ENCODE measurements around the gene LPP. TPM values are rescaled to one million over a fixed set of nuclear protein-coding genes. Genes with fewer than 3 reads are reported as not detected.

The LPP gene
- total RNA-seq, 4 donors from 2014 or later: 207 to 592 (median 406) TPM

GRCh38 chr3:188269040-188269439 lies 115.1 kb downstream of the LPP start:
- intact Hi-C loops (cut with DNase I; ENCODE audit: low total_unique reads) (loop anchor here (5.0 to 10.0 kb wide), 2 partner anchors 74 to 527 kb away; no protein-coding TSS in a partner anchor), in situ Hi-C loops (cut with MboI; ENCODE audit: low pct_ligation_motif_present in 1 of 4, low pct_unique_long_range_greater_than_20kb in 1 of 4, low sequenced_read_pairs in 3 of 4) (no loop called here)
- Histone ChIP-seq H3K9me3 (no peaks in the 10 kb centered on the region), H3K27me3 (no peaks in the 10 kb centered on the region), H3K36me3 (no peaks in the 10 kb centered on the region), H3K27ac (peak overlapping the region; percentile 82 to 90 (median 86)), H3K4me3 (no peak overlapping the region), H3K4me1 (peaks cover 42 to 92% (median 71%) of the 10 kb centered on the region in 4 donors)
- no peak for DNase-seq
- WGBS, 2 donors (ENCODE audit: low coverage in 1 of 2): 26 to 39% methylated on average over 4 of the region's 4 CpGs
- no peak for TF ChIP-seq POLR2AphosphoS5 (IDR thresholded peaks at IDR 0.05)

- Histone ChIP-seq H3K36me3 (no peaks in the 10 kb centered on the region), H3K27me3 (no peaks in the 10 kb centered on the region), H3K4me3 (no peak overlapping the region), H3K27ac (peak overlapping the region; percentile 82 to 90 (median 86)), H3K4me1 (peaks cover 36 to 90% (median 61%) of the 10 kb centered on the region in 4 donors), H3K9me3 (no peaks in the 10 kb centered on the region)
- no peak for DNase-seq
- TF ChIP-seq CTCF (IDR thresholded peaks at IDR 0.05) (no peak), POLR2A (IDR thresholded peaks at IDR 0.05) (no peak), EP300 (IDR thresholded peaks at IDR 0.05; ENCODE audit: low read depth) (peak; percentile 82), POLR2AphosphoS5 (IDR thresholded peaks at IDR 0.05) (peak; percentile 51 to 74 (median 66))
- in situ Hi-C loops (cut with MboI; ENCODE audit: low pct_ligation_motif_present in 1 of 4, low pct_unique_long_range_greater_than_20kb in 1 of 4, low sequenced_read_pairs in 3 of 4) (no loop called here), intact Hi-C loops (cut with DNase I; ENCODE audit: low total_unique reads) (loop anchor here (10.0 kb wide), 1 partner anchor 216 kb away; no protein-coding TSS in a partner anchor)
- 62 to 64% methylated on average over 2 to 3 of the region's 3 CpGs for WGBS, 2 donors (ENCODE audit: low coverage in 1 of 2)
Measured at GRCh38 chr3:188270423-188270972, 116.5 kb downstream of the LPP start.

- H3K9me3 ChIP-seq: no peaks in the 10 kb centered on the region
- no peaks in the 10 kb centered on the region for H3K27me3 ChIP-seq
- no peak for DNase-seq
- H3K27ac ChIP-seq: peak overlapping the region; percentile 82 to 90 (median 86)
- no peak overlapping the region for H3K4me3 ChIP-seq
- TF ChIP-seq POLR2AphosphoS5 (IDR thresholded peaks at IDR 0.05): no peak
- no peak for TF ChIP-seq EP300 (IDR thresholded peaks at IDR 0.05; ENCODE audit: low read depth)
- TF ChIP-seq POLR2A (IDR thresholded peaks at IDR 0.05): no peak
- TF ChIP-seq CTCF (IDR thresholded peaks at IDR 0.05): no peak
- intact Hi-C loops (cut with DNase I; ENCODE audit: low total_unique reads): loop anchor here (10.0 kb wide), 1 partner anchor 217 kb away; no protein-coding TSS in a partner anchor
- in situ Hi-C loops (cut with MboI; ENCODE audit: low pct_ligation_motif_present in 1 of 4, low pct_unique_long_range_greater_than_20kb in 1 of 4, low sequenced_read_pairs in 3 of 4): no loop called here
- no peaks in the 10 kb centered on the region for H3K36me3 ChIP-seq
- H3K4me1 ChIP-seq: peaks cover 33 to 81% (median 54%) of the 10 kb centered on the region in 4 donors
- 56 to 81% methylated on average over 4 to 5 of the region's 5 CpGs for WGBS, 2 donors (ENCODE audit: low coverage in 1 of 2)
Measured at GRCh38 chr3:188271226-188271914, 117.4 kb downstream of the LPP start.

GRCh38 chr3:188272481-188273372 lies 118.8 kb downstream of the LPP start:
- peak overlapping the region; percentile 82 to 90 (median 86) for H3K27ac ChIP-seq
- H3K36me3 ChIP-seq: no peaks in the 10 kb centered on the region
- in situ Hi-C loops (cut with MboI; ENCODE audit: low pct_ligation_motif_present in 1 of 4, low pct_unique_long_range_greater_than_20kb in 1 of 4, low sequenced_read_pairs in 3 of 4): no loop called here
- intact Hi-C loops (cut with DNase I; ENCODE audit: low total_unique reads): loop anchor here (10.0 kb wide), 1 partner anchor 218 kb away; no protein-coding TSS in a partner anchor
- no peaks in the 10 kb centered on the region for H3K27me3 ChIP-seq
- no peak overlapping the region for H3K4me3 ChIP-seq
- H3K9me3 ChIP-seq: no peaks in the 10 kb centered on the region
- WGBS, 2 donors (ENCODE audit: low coverage in 1 of 2): 71 to 75% methylated on average over 11 to 12 of the region's 12 CpGs
- DNase-seq: no peak
- TF ChIP-seq EP300 (IDR thresholded peaks at IDR 0.05; ENCODE audit: low read depth): peak; percentile 23
- TF ChIP-seq POLR2A (IDR thresholded peaks at IDR 0.05): no peak
- TF ChIP-seq CTCF (IDR thresholded peaks at IDR 0.05): no peak
- TF ChIP-seq POLR2AphosphoS5 (IDR thresholded peaks at IDR 0.05): peak; percentile 45 to 69 (median 69)
- peaks cover 20 to 68% (median 42%) of the 10 kb centered on the region in 4 donors for H3K4me1 ChIP-seq
